GM12878 (cell line): ENCODE measurements around the gene BEAN1. TPM values are rescaled to one million over a fixed set of nuclear protein-coding genes. Genes with fewer than 3 reads are reported as not detected.

Experiments used
- CBX3 ChIP-seq: fragments of 200-600 bp; sonication (generic); IDR thresholded peaks from 2 replicates; pipeline ENCODE4 v1.6.1; 2016; ENCODE audit warnings: low read depth, borderline replicate concordance
- CHD4 ChIP-seq: fragments of 200-600 bp; sonication (generic); IDR thresholded peaks from 2 replicates; pipeline ENCODE4 v1.6.1; 2016; ENCODE audit warnings: mild to moderate bottlenecking
- EGR1 ChIP-seq, 2 experiments: IDR thresholded peaks; 1 replicate in 1 of 2; 2 replicates in 1 of 2; pipeline ENCODE4 v1.6.1; 2011 to 2012; ENCODE audit warnings: low read depth in 2 of 2, low read length in 2 of 2, borderline replicate concordance in 1 of 2, mild to moderate bottlenecking in 1 of 2, moderate library complexity in 1 of 2
- EZH2 ChIP-seq: IDR thresholded peaks from 2 replicates; pipeline ENCODE4 v1.6.1; 2012; ENCODE audit warnings: low read depth, mild to moderate bottlenecking, control low read depth, inconsistent platforms, low read length, borderline replicate concordance; ENCODE audit not compliant: control insufficient read depth
- FOS ChIP-seq: IDR thresholded peaks from 3 replicates; pipeline ENCODE4 v1.6.1; 2011; ENCODE audit warnings: borderline replicate concordance; ENCODE audit not compliant: insufficient read length; ENCODE audit errors: extremely low read depth
- HDAC2 ChIP-seq: fragments of 200-600 bp; sonication (generic); IDR thresholded peaks from 2 replicates; pipeline ENCODE4 v1.6.1; 2017
- IKZF1 ChIP-seq: fragments of 450-650 bp; conservative IDR thresholded peaks from 2 replicates; pipeline ENCODE4 v1.6.1; 2017; ENCODE audit warnings: antibody characterized with exemption, mild to moderate bottlenecking
- NBN ChIP-seq: fragments of 450-650 bp; IDR thresholded peaks from 2 replicates; pipeline ENCODE4 v1.6.1; 2016
- RAD21 ChIP-seq: IDR thresholded peaks from 2 replicates; pipeline ENCODE4 v1.6.1; 2011; ENCODE audit warnings: mild to moderate bottlenecking, low read depth, low read length, moderate library complexity; ENCODE audit not compliant: insufficient read depth
- RELA ChIP-seq: fragments of 450-650 bp; IDR thresholded peaks from 2 replicates; pipeline ENCODE4 v1.8.0; 2014; ENCODE audit warnings: borderline replicate concordance; ENCODE audit not compliant: partially characterized antibody
- TARDBP ChIP-seq: IDR thresholded peaks from 2 replicates; pipeline ENCODE4 v1.6.1; 2016; ENCODE audit warnings: borderline replicate concordance
- polyA plus RNA-seq, 11 experiments: library from polyadenylated mRNA; depleted of rRNA in 4 of 11; unstranded in 6 of 11; stranded (reverse) in 5 of 11; fragments of >200 nt; fragmentation: Nextera tagmentation in 4 of 11; fragmentation: Illumina TruSeq in 1 of 11; extraction: Ambion mirVana in 4 of 11; extraction: Trizol in 1 of 11; gene quantifications; 1 replicate in 1 of 11; 2 replicates in 10 of 11; pipeline versions ENCODE4 v1.2.1 to v1.2.3, GENCODE V29; 2011 to 2016; ENCODE audit warnings: inconsistent platforms in 2 of 11, missing spikeins in 2 of 11, low read depth in 1 of 11
- total RNA-seq, 4 experiments: library from RNA; depleted of rRNA in 3 of 4; stranded (reverse); fragments of >200 nt in 3 of 4; fragmentation: Illumina TruSeq in 1 of 4; extraction: Trizol in 1 of 4; gene quantifications; 2 replicates each; pipeline versions ENCODE4 v1.2.1 to v1.2.3, GENCODE V29; 2013 to 2021
- TF ChIP-seq, protein P1 (sequence below): fragments of 450-650 bp; IDR thresholded peaks from 2 replicates; pipeline ENCODE4 v1.6.1; 2017; ENCODE audit warnings: low read depth, mild to moderate bottlenecking, moderate library complexity
- TF ChIP-seq, protein P2 (sequence below): fragments of 450-650 bp; IDR thresholded peaks from 2 replicates; pipeline ENCODE4 v1.6.1; 2017; ENCODE audit warnings: antibody characterized with exemption, mild to moderate bottlenecking, moderate library complexity

BEAN1 gene
- total and polyA plus RNA-seq, 10 of the 15 experiments (the other 5 are each of a cell fraction or from before 2014, with no cell fraction given) = not detected

GRCh38 chr16:66435896-66436295 lies 8.8 kb downstream of the BEAN1 start (continued):
- TF ChIP-seq, protein P1, sequence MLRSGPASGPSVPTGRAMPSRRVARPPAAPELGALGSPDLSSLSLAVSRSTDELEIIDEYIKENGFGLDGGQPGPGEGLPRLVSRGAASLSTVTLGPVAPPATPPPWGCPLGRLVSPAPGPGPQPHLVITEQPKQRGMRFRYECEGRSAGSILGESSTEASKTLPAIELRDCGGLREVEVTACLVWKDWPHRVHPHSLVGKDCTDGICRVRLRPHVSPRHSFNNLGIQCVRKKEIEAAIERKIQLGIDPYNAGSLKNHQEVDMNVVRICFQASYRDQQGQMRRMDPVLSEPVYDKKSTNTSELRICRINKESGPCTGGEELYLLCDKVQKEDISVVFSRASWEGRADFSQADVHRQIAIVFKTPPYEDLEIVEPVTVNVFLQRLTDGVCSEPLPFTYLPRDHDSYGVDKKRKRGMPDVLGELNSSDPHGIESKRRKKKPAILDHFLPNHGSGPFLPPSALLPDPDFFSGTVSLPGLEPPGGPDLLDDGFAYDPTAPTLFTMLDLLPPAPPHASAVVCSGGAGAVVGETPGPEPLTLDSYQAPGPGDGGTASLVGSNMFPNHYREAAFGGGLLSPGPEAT = no peak
- TF ChIP-seq, protein P2, sequence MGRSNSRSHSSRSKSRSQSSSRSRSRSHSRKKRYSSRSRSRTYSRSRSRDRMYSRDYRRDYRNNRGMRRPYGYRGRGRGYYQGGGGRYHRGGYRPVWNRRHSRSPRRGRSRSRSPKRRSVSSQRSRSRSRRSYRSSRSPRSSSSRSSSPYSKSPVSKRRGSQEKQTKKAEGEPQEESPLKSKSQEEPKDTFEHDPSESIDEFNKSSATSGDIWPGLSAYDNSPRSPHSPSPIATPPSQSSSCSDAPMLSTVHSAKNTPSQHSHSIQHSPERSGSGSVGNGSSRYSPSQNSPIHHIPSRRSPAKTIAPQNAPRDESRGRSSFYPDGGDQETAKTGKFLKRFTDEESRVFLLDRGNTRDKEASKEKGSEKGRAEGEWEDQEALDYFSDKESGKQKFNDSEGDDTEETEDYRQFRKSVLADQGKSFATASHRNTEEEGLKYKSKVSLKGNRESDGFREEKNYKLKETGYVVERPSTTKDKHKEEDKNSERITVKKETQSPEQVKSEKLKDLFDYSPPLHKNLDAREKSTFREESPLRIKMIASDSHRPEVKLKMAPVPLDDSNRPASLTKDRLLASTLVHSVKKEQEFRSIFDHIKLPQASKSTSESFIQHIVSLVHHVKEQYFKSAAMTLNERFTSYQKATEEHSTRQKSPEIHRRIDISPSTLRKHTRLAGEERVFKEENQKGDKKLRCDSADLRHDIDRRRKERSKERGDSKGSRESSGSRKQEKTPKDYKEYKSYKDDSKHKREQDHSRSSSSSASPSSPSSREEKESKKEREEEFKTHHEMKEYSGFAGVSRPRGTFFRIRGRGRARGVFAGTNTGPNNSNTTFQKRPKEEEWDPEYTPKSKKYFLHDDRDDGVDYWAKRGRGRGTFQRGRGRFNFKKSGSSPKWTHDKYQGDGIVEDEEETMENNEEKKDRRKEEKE = no peak
- TF ChIP-seq EGR1 (IDR thresholded peaks at IDR 0.05; ENCODE audit: borderline replicate concordance in 1 of 2, low read depth in 2 of 2, low read length in 2 of 2) (no peak), CBX3 (no peak), IKZF1 (no peak), CHD4 (no peak), TARDBP (no peak), RELA (no peak), EZH2 (no peak), FOS (no peak), HDAC2 (no peak), NBN (no peak), RAD21 (no peak)
